Hepatocyte (in vitro differentiated cells): ENCODE measurements around the gene ADCY6. TPM values are rescaled to one million over a fixed set of nuclear protein-coding genes. Genes with fewer than 3 reads are reported as not detected.

Experiments used
- DNase-seq: peaks from one replicate; pipeline ENCODE4 v3.0.0-alpha.2; 2016; ENCODE audit warnings: low spot score
- H2AFZ ChIP-seq: fragments of 200-600 bp; sonication (generic); 2 replicates; pipeline ENCODE4 v1.6.0; 2016; ENCODE audit warnings: antibody characterized with exemption, mild to moderate bottlenecking
- H3K27ac ChIP-seq: fragments of 200-600 bp; sonication (generic); 2 replicates; pipeline ENCODE4 v1.5.1; 2016; ENCODE audit warnings: mild to moderate bottlenecking
- H3K27me3 ChIP-seq: fragments of 200-600 bp; sonication (generic); 2 replicates; pipeline ENCODE4 v1.6.1; 2016
- H3K36me3 ChIP-seq: fragments of 200-600 bp; sonication (generic); replicated peaks from 2 replicates; pipeline ENCODE4 v1.5.1; 2016; ENCODE audit warnings: low read depth; ENCODE audit not compliant: insufficient read depth
- H3K4me1 ChIP-seq: fragments of 200-600 bp; sonication (generic); 2 replicates; pipeline ENCODE4 v1.5.1; 2016; ENCODE audit warnings: mild to moderate bottlenecking, moderate library complexity; ENCODE audit not compliant: insufficient read depth
- H3K4me2 ChIP-seq: fragments of 200-600 bp; sonication (generic); 2 replicates; pipeline ENCODE4 v1.6.0; 2016
- H3K4me3 ChIP-seq: fragments of 200-600 bp; sonication (generic); 2 replicates; pipeline ENCODE4 v1.5.1; 2016; ENCODE audit warnings: mild to moderate bottlenecking
- H3K79me2 ChIP-seq: fragments of 200-600 bp; sonication (generic); 2 replicates; pipeline ENCODE4 v1.6.0; 2017; ENCODE audit warnings: mild to moderate bottlenecking
- H3K9me2 ChIP-seq: fragments of 200-600 bp; sonication (generic); replicated peaks from 2 replicates; pipeline ENCODE4 v1.6.0; 2017; ENCODE audit warnings: mild to moderate bottlenecking; ENCODE audit not compliant: insufficient read depth
- H3K9me3 ChIP-seq: fragments of 200-600 bp; sonication (generic); 2 replicates; pipeline ENCODE4 v1.5.1; 2016; ENCODE audit warnings: low read depth, mild to moderate bottlenecking
- H4K20me1 ChIP-seq: fragments of 200-600 bp; sonication (generic); 2 replicates; pipeline ENCODE4 v1.6.0; 2016; ENCODE audit warnings: mild to moderate bottlenecking; ENCODE audit not compliant: insufficient read depth, poor library complexity, severe bottlenecking
- EZH2 ChIP-seq: fragments of 200-600 bp; sonication (generic); IDR thresholded peaks from 2 replicates; pipeline ENCODE4 v1.6.1; 2016; ENCODE audit warnings: antibody characterized with exemption, mild to moderate bottlenecking, borderline replicate concordance
- EZH2phosphoT487 ChIP-seq: fragments of 200-600 bp; sonication (generic); IDR thresholded peaks from one replicate; pipeline ENCODE4 v1.6.1; 2018; ENCODE audit warnings: antibody characterized with exemption, mild to moderate bottlenecking, low read depth, moderate library complexity; ENCODE audit not compliant: unreplicated experiment, severe bottlenecking
- WGBS: methylation state at CpG from one replicate; pipeline ENCODE4 v1.1.6; 2016; ENCODE audit warnings: low lambda C conversion rate; ENCODE audit errors: missing lambda C conversion rate; 5-methylcytosine and 5-hydroxymethylcytosine counted together
- polyA plus RNA-seq: library from polyadenylated mRNA; unstranded; fragments of >200 nt; fragmentation: Nextera tagmentation; extraction: Ambion mirVana; gene quantifications from 2 replicates; pipeline ENCODE4 v1.2.1, GENCODE V29; 2016
- total RNA-seq: library from RNA; depleted of rRNA; stranded (reverse); fragments of >200 nt; gene quantifications from 2 replicates; pipeline ENCODE4 v1.2.3, GENCODE V29; 2014
- TF ChIP-seq, protein P1 (sequence below): fragments of 200-600 bp; sonication (generic); IDR thresholded peaks from 2 replicates; pipeline ENCODE4 v1.5.1; 2016; ENCODE audit warnings: antibody characterized with exemption, mild to moderate bottlenecking; ENCODE audit not compliant: poor library complexity

Gene ADCY6
- total and polyA plus RNA-seq, 2 experiments from 2014 or later: 22.7 to 37.7 TPM

DNA sequence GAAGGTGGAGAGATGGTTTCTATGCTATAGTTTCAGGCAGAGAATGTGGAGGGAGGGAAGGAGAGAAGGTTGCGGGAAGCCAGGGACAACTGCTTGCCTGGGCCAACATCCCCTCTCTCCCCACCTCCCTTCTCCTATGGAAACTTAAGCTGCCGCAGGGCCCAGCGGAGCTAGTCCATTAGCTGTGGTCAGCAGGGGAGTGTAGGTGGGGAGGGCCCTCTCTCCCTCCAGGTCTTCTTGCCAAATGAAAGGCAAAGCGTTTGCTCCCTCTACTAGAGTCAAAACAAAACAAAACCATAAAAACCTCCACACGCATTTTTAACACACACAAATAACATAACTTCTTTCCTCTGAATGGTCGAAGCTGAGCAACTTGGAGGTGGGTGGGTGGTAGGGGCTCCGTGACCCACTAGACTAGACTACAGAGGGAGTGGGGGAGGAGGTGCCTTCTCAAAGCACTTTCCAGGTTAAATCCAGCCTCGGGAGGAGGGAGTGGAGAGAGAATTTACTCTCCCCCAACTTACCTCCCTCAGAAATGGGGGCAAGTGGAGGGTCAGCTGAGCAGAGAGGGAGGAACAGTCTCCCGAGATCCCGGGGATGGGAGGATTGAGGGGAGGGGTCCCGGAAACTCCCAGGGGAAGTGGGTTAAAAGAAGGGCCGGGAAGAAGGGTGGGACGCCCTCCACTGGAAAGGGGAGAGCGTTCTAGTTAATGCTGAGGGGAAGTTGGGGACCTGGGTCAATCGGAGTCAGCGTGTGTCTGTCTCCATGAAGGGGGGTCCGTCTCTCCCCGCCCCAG is 24.8 kb upstream of the ADCY6 start:
- Histone ChIP-seq H2AFZ (peak overlapping the region; percentile 90), H3K4me1 (peaks cover 51% of the 10 kb centered on the region), H3K9me3 (no peaks in the 10 kb centered on the region), H3K79me2 (peaks cover 17% of the 10 kb centered on the region), H3K4me3 (peak overlapping the region; percentile 74), H3K9me2 (no peaks in the 10 kb centered on the region), H3K27me3 (no peaks in the 10 kb centered on the region), H3K27ac (peak overlapping the region; percentile 93), H3K4me2 (peak overlapping the region; percentile 100), H4K20me1 (no peaks in the 10 kb centered on the region), H3K36me3 (no peaks in the 10 kb centered on the region)
- peak; percentile 44 for DNase-seq
- TF ChIP-seq EZH2phosphoT487 (no peak), EZH2 (no peak)
- TF ChIP-seq, protein P1, sequence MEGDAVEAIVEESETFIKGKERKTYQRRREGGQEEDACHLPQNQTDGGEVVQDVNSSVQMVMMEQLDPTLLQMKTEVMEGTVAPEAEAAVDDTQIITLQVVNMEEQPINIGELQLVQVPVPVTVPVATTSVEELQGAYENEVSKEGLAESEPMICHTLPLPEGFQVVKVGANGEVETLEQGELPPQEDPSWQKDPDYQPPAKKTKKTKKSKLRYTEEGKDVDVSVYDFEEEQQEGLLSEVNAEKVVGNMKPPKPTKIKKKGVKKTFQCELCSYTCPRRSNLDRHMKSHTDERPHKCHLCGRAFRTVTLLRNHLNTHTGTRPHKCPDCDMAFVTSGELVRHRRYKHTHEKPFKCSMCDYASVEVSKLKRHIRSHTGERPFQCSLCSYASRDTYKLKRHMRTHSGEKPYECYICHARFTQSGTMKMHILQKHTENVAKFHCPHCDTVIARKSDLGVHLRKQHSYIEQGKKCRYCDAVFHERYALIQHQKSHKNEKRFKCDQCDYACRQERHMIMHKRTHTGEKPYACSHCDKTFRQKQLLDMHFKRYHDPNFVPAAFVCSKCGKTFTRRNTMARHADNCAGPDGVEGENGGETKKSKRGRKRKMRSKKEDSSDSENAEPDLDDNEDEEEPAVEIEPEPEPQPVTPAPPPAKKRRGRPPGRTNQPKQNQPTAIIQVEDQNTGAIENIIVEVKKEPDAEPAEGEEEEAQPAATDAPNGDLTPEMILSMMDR: no peak
- 31% methylated on average over 12 of the region's 18 CpGs for WGBS

DNA sequence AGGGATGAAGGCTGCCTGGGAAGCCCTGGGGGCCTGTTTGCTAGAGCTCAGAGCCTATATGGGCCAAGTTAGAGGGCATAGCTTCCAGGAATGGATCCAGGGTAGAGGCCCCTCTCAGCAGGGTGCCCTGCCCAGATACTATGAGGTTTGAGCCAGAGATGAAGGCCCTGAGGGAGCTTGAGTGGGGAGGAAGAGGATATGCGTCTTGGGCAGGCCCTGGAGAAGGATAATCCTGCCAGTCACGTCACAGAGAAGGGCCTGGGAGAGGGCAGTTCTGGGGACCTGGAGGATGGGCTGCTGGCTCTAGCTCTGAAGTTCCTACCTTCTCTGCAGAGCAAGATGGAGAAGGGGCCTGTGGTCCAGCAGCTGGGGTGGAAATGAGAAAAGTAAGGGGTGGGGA is 23.5 kb upstream of the ADCY6 start:
- Histone ChIP-seq H3K9me3 (no peaks in the 10 kb centered on the region), H3K9me2 (no peaks in the 10 kb centered on the region), H3K27ac (peak overlapping the region; percentile 60), H3K79me2 (peaks cover 12% of the 10 kb centered on the region), H3K4me2 (no peak overlapping the region), H3K27me3 (no peaks in the 10 kb centered on the region), H3K36me3 (no peaks in the 10 kb centered on the region), H4K20me1 (no peaks in the 10 kb centered on the region), H3K4me1 (peaks cover 48% of the 10 kb centered on the region), H3K4me3 (no peak overlapping the region), H2AFZ (no peak overlapping the region)
- DNase-seq: no peak
- 92% methylated on average over 2 of the region's 2 CpGs for WGBS
- TF ChIP-seq, protein P1: no peak
- TF ChIP-seq EZH2phosphoT487: no peak
- no peak for TF ChIP-seq EZH2

DNA sequence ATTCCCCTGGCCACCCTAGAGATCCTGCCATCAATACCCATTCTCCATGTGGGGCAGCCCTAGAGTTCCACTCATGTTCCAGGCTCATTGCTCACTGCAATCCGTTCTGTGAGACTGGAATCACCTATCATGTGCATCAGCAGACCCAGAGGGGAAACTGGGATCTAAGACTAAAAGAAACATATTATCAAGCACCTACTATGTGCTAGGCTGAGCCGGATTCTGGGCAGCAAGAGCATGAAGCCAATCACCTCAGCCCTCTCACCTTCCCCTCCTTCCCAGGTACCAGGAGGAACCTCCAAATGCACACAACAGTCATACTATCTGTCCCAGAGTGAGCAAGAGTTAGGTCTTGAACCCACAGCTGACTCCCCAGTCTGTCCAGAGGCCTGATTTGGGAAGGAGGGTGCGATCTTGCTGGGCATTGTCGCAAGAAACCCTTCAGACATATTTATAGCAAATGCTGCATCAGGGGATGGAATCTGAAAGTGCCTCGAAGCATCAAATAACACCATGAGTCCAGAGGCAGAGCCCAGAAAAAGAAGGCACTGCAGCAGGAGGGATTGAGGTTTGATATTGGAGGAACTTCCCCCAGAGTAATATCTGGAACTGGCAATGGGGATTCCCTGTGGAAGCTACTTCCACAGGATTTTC is 22.7 kb upstream of the ADCY6 start:
- peaks cover 4% of the 10 kb centered on the region for H3K79me2 ChIP-seq

More for the DNA sequence above, 22.7 kb upstream of the ADCY6 start:
- Histone ChIP-seq H4K20me1 (no peaks in the 10 kb centered on the region), H3K4me2 (peak overlapping the region; percentile 8), H2AFZ (no peak overlapping the region), H3K9me2 (no peaks in the 10 kb centered on the region), H3K27me3 (no peaks in the 10 kb centered on the region), H3K4me3 (no peak overlapping the region), H3K9me3 (no peaks in the 10 kb centered on the region), H3K36me3 (no peaks in the 10 kb centered on the region), H3K4me1 (peaks cover 40% of the 10 kb centered on the region), H3K27ac (peak overlapping the region; percentile 46)
- DNase-seq: no peak
- WGBS: 78% methylated on average over 5 of the region's 5 CpGs
- TF ChIP-seq, protein P1: no peak
- TF ChIP-seq EZH2phosphoT487: no peak
- no peak for TF ChIP-seq EZH2
